IMR-90 (cell line): Measurements from ENCODE around the gene SRP14. TPM values are rescaled to one million over a fixed set of nuclear protein-coding genes. Genes with fewer than 3 reads are reported as not detected.

Source experiments
- ATAC-seq: fragments of 200-7000 bp; cut with Tn5 transposase; 2 replicates; pipeline ENCODE4 v1.9.1; 2020; ENCODE audit warnings: low read depth, mild to moderate bottlenecking, moderate library complexity
- BruUV-seq: library from RNA; stranded (reverse); fragments of 400-500 nt; replicated peaks from 2 replicates; lab custom pipeline; 2021; lab: Mats Ljungman, UMichigan
- CTCF ChIA-PET: fragments of 300-600 bp; formaldehyde crosslinking; extraction: SDS; loops from one replicate; lab custom pipeline; 2021; ENCODE audit warnings: antibody characterized with exemption; lab: Yijun Ruan, JAX
- POLR2A ChIA-PET: fragments of 300-600 bp; sonication (Branson Sonifier 250); formaldehyde crosslinking; loops from one replicate; lab custom pipeline; 2022; ENCODE audit warnings: antibody characterized with exemption; ENCODE audit not compliant: unreplicated experiment; lab: Charles Lee
- DNase-seq: peaks from one replicate; pipeline ENCODE4 v3.0.0; 2013
- H2AFZ ChIP-seq: replicated peaks from 2 replicates; pipeline ENCODE3; 2013; ENCODE audit warnings: low read length, mild to moderate bottlenecking; ENCODE audit not compliant: poor library complexity
- H2AK5ac ChIP-seq: 2 replicates; pipeline ENCODE4 v1.6.1; 2013; ENCODE audit warnings: low read depth, low read length, inconsistent platforms
- H2AK9ac ChIP-seq: replicated peaks from 2 replicates; pipeline ENCODE3; 2013; ENCODE audit warnings: mild to moderate bottlenecking, low read depth, low read length, moderate library complexity; ENCODE audit not compliant: poor library complexity
- H2BK120ac ChIP-seq: 2 replicates; pipeline ENCODE4 v1.6.1; 2013; ENCODE audit warnings: low read depth, low read length, inconsistent platforms
- H2BK15ac ChIP-seq: 3 replicates; pipeline ENCODE4 v1.6.1; 2013; ENCODE audit warnings: low read depth, low read length, inconsistent platforms
- H2BK20ac ChIP-seq: 2 replicates; pipeline ENCODE4 v1.6.1; 2013; ENCODE audit warnings: low read depth, mild to moderate bottlenecking, inconsistent platforms, low read length, moderate library complexity
- H2BK5ac ChIP-seq: 2 replicates; pipeline ENCODE4 v1.6.1; 2013; ENCODE audit warnings: mild to moderate bottlenecking, low read depth, low read length, inconsistent platforms; ENCODE audit not compliant: poor library complexity, severe bottlenecking
- H3K14ac ChIP-seq: replicated peaks from 2 replicates; pipeline ENCODE4 v1.6.1; 2013; ENCODE audit warnings: low read depth, low read length, inconsistent platforms
- H3K18ac ChIP-seq: 2 replicates; pipeline ENCODE4 v1.6.1; 2013; ENCODE audit warnings: low read depth, low read length, control low read depth
- H3K23ac ChIP-seq: 2 replicates; pipeline ENCODE4 v1.6.1; 2013; ENCODE audit warnings: low read depth, low read length, inconsistent platforms
- H3K27ac ChIP-seq: 2 replicates; pipeline ENCODE4 v1.5.1; 2013; ENCODE audit warnings: mild to moderate bottlenecking, control low read depth, low read length; ENCODE audit not compliant: insufficient read depth
- H3K27me3 ChIP-seq: 2 replicates; pipeline ENCODE4 v1.6.1; 2013; ENCODE audit warnings: low read length; ENCODE audit not compliant: control insufficient read depth, insufficient read depth
- H3K36me3 ChIP-seq: 2 replicates; pipeline ENCODE4 v1.6.1; 2013; ENCODE audit warnings: low read length, mixed read lengths; ENCODE audit not compliant: control insufficient read depth, insufficient read depth
- H3K4ac ChIP-seq: 2 replicates; pipeline ENCODE4 v1.6.1; 2013; ENCODE audit warnings: low read depth, low read length, inconsistent platforms
- H3K4me1 ChIP-seq: 2 replicates; pipeline ENCODE4 v1.6.1; 2013; ENCODE audit warnings: low read length, mixed read lengths; ENCODE audit not compliant: control insufficient read depth, insufficient read depth
- H3K4me2 ChIP-seq: 2 replicates; pipeline ENCODE4 v1.6.1; 2013; ENCODE audit warnings: low read depth, mild to moderate bottlenecking, control low read depth, low read length, moderate library complexity
- H3K4me3 ChIP-seq: 2 replicates; pipeline ENCODE4 v1.5.1; 2013; ENCODE audit warnings: low read depth, mild to moderate bottlenecking, control low read depth, low read length, moderate library complexity; ENCODE audit not compliant: insufficient read depth
- H3K56ac ChIP-seq: 2 replicates; pipeline ENCODE4 v1.6.1; 2013; ENCODE audit warnings: low read length, inconsistent platforms; ENCODE audit not compliant: insufficient read depth; ENCODE audit errors: extremely low read depth
- H3K79me1 ChIP-seq, 2 experiments: 2 replicates each; pipeline ENCODE4 v1.6.1; 2013; ENCODE audit warnings: low read length in 2 of 2, inconsistent platforms in 1 of 2, low read depth in 1 of 2
- H3K9ac ChIP-seq: 2 replicates; pipeline ENCODE4 v1.6.1; 2013; ENCODE audit warnings: low read depth, low read length, control low read depth
- H3K9me1 ChIP-seq: 2 replicates; pipeline ENCODE4 v1.6.1; 2013; ENCODE audit warnings: low read length, inconsistent platforms; ENCODE audit not compliant: insufficient read depth
- H3K9me3 ChIP-seq: 2 replicates; pipeline ENCODE4 v1.6.1; 2013; ENCODE audit warnings: low read length; ENCODE audit not compliant: control insufficient read depth, insufficient read depth
- H4K20me1 ChIP-seq: 2 replicates; pipeline ENCODE4 v1.6.1; 2013; ENCODE audit warnings: low read length, inconsistent platforms; ENCODE audit not compliant: insufficient read depth
- H4K5ac ChIP-seq: 2 replicates; pipeline ENCODE4 v1.6.1; 2013; ENCODE audit warnings: mild to moderate bottlenecking, low read depth, low read length, control low read depth
- H4K8ac ChIP-seq, 2 experiments: 2 replicates each; pipeline ENCODE4 v1.6.1; 2013; ENCODE audit warnings: low read depth in 2 of 2, low read length in 2 of 2, control low read depth in 1 of 2, inconsistent platforms in 1 of 2
- H4K91ac ChIP-seq: 2 replicates; pipeline ENCODE4 v1.6.1; 2013; ENCODE audit warnings: low read depth, low read length, inconsistent platforms; ENCODE audit not compliant: insufficient read depth
- BHLHE40 ChIP-seq: fragments of 150-350 bp; IDR thresholded peaks from 2 replicates; pipeline ENCODE4 v1.6.1; 2016; ENCODE audit warnings: mild to moderate bottlenecking, low read depth, low read length
- ELK1 ChIP-seq: fragments of 150-350 bp; IDR thresholded peaks from 2 replicates; pipeline ENCODE4 v1.6.1; 2016; ENCODE audit warnings: low read depth, mild to moderate bottlenecking, low read length, moderate library complexity, borderline replicate concordance
- MAFK ChIP-seq: IDR thresholded peaks from 2 replicates; pipeline ENCODE4 v1.6.1; 2012; ENCODE audit warnings: low read depth, low read length, improper control_type of control experiment
- MXI1 ChIP-seq: IDR thresholded peaks from 2 replicates; pipeline ENCODE4 v1.6.1; 2012; ENCODE audit warnings: low read depth, mild to moderate bottlenecking, low read length, moderate library complexity, borderline replicate concordance
- RCOR1 ChIP-seq: IDR thresholded peaks from 2 replicates; pipeline ENCODE4 v1.6.1; 2012; ENCODE audit warnings: mild to moderate bottlenecking, low read length, improper control_type of control experiment; ENCODE audit not compliant: insufficient replicate concordance
- USF2 ChIP-seq: fragments of 150-350 bp; IDR thresholded peaks from 2 replicates; pipeline ENCODE4 v1.6.1; 2017; ENCODE audit warnings: mild to moderate bottlenecking, antibody characterized with exemption, low read length, low read depth
- WGBS, 2 experiments: methylation state at CpG; one replicate each; pipeline versions ENCODE4 v1.1.5 to v1.1.7; 2013; ENCODE audit warnings: missing lambda C conversion rate in 2 of 2; ENCODE audit not compliant: insufficient read length in 1 of 2; ENCODE audit errors: extremely low coverage in 2 of 2; 5-methylcytosine and 5-hydroxymethylcytosine counted together
- dilution Hi-C: fragments of 300-500 bp; cut with HindIII; formaldehyde crosslinking; loops from one replicate; pipeline ENCODE4 v1.14.3; 2018; ENCODE audit warnings: low sequenced_read_pairs; ENCODE audit not compliant: unreplicated experiment
- in situ Hi-C: fragments of 300-500 bp; cut with MboI; formaldehyde crosslinking; loops from 3 replicates; pipeline ENCODE4 v1.14.3; 2019; ENCODE audit warnings: low sequenced_read_pairs, inconsistent platforms, mixed read lengths
- intact Hi-C: fragments of 100-400 bp; cut with micrococcal nuclease; formaldehyde crosslinking; loops from 2 replicates; pipeline ENCODE4 v1.10.0; 2022
- polyA plus RNA-seq, 3 experiments: library from polyadenylated mRNA; depleted of rRNA; stranded (reverse); fragments of >200 nt; gene quantifications; 2 replicates each; pipeline ENCODE4 v1.2.3, GENCODE V29; 2012; ENCODE audit warnings: low replicate concordance in 1 of 3
- total RNA-seq: library from RNA; depleted of rRNA; stranded (reverse); fragments of >200 nt; gene quantifications from 2 replicates; pipeline ENCODE4 v1.2.3, GENCODE V29; 2012

The SRP14 gene
- total and polyA plus RNA-seq, 2 of the 4 experiments (the other 2 are of a cell fraction): 106 to 295 TPM

GRCh38 chr15:40064231-40064894, 25.4 kb upstream of the SRP14 start:
- intact Hi-C loops: no loop called here
- H4K20me1 ChIP-seq: no peaks in the 10 kb centered on the region
- H3K27ac ChIP-seq: peak overlapping the region; percentile 51; the same call in 1 of the 2 replicates
- no CpG with 5 or more reads among the region's 8 CpGs for WGBS, 2 experiments
- H2AK5ac ChIP-seq: peak overlapping the region; percentile 79
- TF ChIP-seq USF2 (no peak), BHLHE40 (no peak), MXI1 (no peak), RCOR1 (no peak), ELK1 (no peak), MAFK (no peak)
- peak overlapping the region; percentile 37; the same call in 1 of the 3 replicates for H2BK15ac ChIP-seq
- dilution Hi-C loops: no loop called here
- in situ Hi-C loops: no loop called here
- H3K9me3 ChIP-seq: no peaks in the 10 kb centered on the region
- BruUV-seq: no TSS peak
- no peak overlapping the region for H3K4me3 ChIP-seq
- peak overlapping the region; percentile 79 for H3K14ac ChIP-seq
- H3K23ac ChIP-seq: peak overlapping the region; percentile 61
- ATAC-seq (peak; percentile 36; the same call in 1 of the 2 replicates), DNase-seq (peak; percentile 73)
- H3K79me1 ChIP-seq: peaks cover 0 to 16% of the 10 kb centered on the region in 2 experiments; a peak in 1 of 4 replicates
- H3K18ac ChIP-seq: peak overlapping the region; percentile 25; the same call in 1 of the 2 replicates
- H2BK5ac ChIP-seq: peak overlapping the region; percentile 65
- no peak overlapping the region for H2AFZ ChIP-seq
- H2BK120ac ChIP-seq: peak overlapping the region; percentile 98
- no peak overlapping the region for H3K4me2 ChIP-seq
- H4K91ac ChIP-seq: peak overlapping the region; percentile 64
- H3K4me1 ChIP-seq: peaks cover 30% of the 10 kb centered on the region
- peak overlapping the region; percentile 97 for H2BK20ac ChIP-seq
- peaks cover 38% of the 10 kb centered on the region for H3K9me1 ChIP-seq
- H3K9ac ChIP-seq: no peak overlapping the region
- H4K5ac ChIP-seq: peak overlapping the region; percentile 39; the same call in 1 of the 2 replicates
- peak overlapping the region; percentile 41; the same call in 1 of the 2 replicates for H3K56ac ChIP-seq
- no peaks in the 10 kb centered on the region for H3K36me3 ChIP-seq
- peak overlapping the region in 1 of 2 experiments; percentile 68; a peak in 2 of 4 replicates for H4K8ac ChIP-seq
- ChIA-PET POLR2A (no interaction called here), CTCF (interaction anchor here (1.0 kb wide), 1 partner anchor 35 kb away, joined by 3 read pairs; no protein-coding TSS in a partner anchor)
- H3K4ac ChIP-seq: peak overlapping the region; percentile 99
- H3K27me3 ChIP-seq: no peaks in the 10 kb centered on the region
- H2AK9ac ChIP-seq: peak overlapping the region; percentile 22
